Smooth muscle cell (in vitro differentiated cells): ENCODE results near the gene DAAM1. TPM values are rescaled to one million over a fixed set of nuclear protein-coding genes. Genes with fewer than 3 reads are reported as not detected.

Experiments used
- DNase-seq: peaks from one replicate; lab custom pipeline; 2025; ENCODE audit not compliant: unreplicated experiment; lab: John Stamatoyannopoulos, UW
- H2AFZ ChIP-seq: fragments of 200-600 bp; sonication (generic); 2 replicates; pipeline ENCODE4 v1.6.0; 2016; ENCODE audit warnings: antibody characterized with exemption, low read depth, mild to moderate bottlenecking
- H3F3A ChIP-seq: fragments of 200-600 bp; sonication (generic); 2 replicates; pipeline ENCODE4 v1.6.0; 2017; ENCODE audit warnings: antibody characterized with exemption, low read depth
- H3K27ac ChIP-seq: fragments of 200-600 bp; sonication (generic); 2 replicates; pipeline ENCODE4 v1.5.1; 2016; ENCODE audit warnings: low read depth, mild to moderate bottlenecking
- H3K27me3 ChIP-seq: fragments of 200-600 bp; sonication (generic); 2 replicates; pipeline ENCODE4 v1.6.1; 2016; ENCODE audit warnings: low read depth, mild to moderate bottlenecking
- H3K36me3 ChIP-seq: fragments of 200-600 bp; sonication (generic); 2 replicates; pipeline ENCODE4 v1.5.1; 2016; ENCODE audit warnings: low read depth
- H3K4me1 ChIP-seq: fragments of 200-600 bp; sonication (generic); 2 replicates; pipeline ENCODE4 v1.5.1; 2016; ENCODE audit warnings: low read depth
- H3K4me2 ChIP-seq: fragments of 200-600 bp; sonication (generic); 2 replicates; pipeline ENCODE4 v1.6.0; 2016; ENCODE audit warnings: mild to moderate bottlenecking
- H3K4me3 ChIP-seq: fragments of 200-600 bp; sonication (generic); 2 replicates; pipeline ENCODE4 v1.5.1; 2016; ENCODE audit warnings: mild to moderate bottlenecking
- H3K79me2 ChIP-seq: fragments of 200-600 bp; sonication (generic); 2 replicates; pipeline ENCODE4 v1.6.0; 2016; ENCODE audit warnings: low read depth, mild to moderate bottlenecking
- H3K9ac ChIP-seq: fragments of 200-600 bp; sonication (generic); 2 replicates; pipeline ENCODE4 v1.6.0; 2016; ENCODE audit warnings: low read depth
- H3K9me3 ChIP-seq: fragments of 200-600 bp; sonication (generic); replicated peaks from 2 replicates; pipeline ENCODE4 v1.5.1; 2016; ENCODE audit warnings: low read depth
- H4K20me1 ChIP-seq: fragments of 200-600 bp; sonication (generic); 2 replicates; pipeline ENCODE4 v1.6.0; 2016; ENCODE audit warnings: low read depth
- WGBS: methylation state at CpG from one replicate; pipeline ENCODE4 v1.1.7; 2016; ENCODE audit warnings: low lambda C conversion rate; 5-methylcytosine and 5-hydroxymethylcytosine counted together
- polyA plus RNA-seq: library from polyadenylated mRNA; unstranded; fragments of >200 nt; fragmentation: Nextera tagmentation; extraction: Ambion mirVana; gene quantifications from 2 replicates; pipeline ENCODE4 v1.2.1, GENCODE V29; 2016
- total RNA-seq: library from RNA; depleted of rRNA; stranded (reverse); fragments of >200 nt; gene quantifications from 2 replicates; pipeline ENCODE4 v1.2.3, GENCODE V29; 2014
- TF ChIP-seq, protein P1 (sequence below): fragments of 200-600 bp; sonication (generic); IDR thresholded peaks from 2 replicates; pipeline ENCODE4 v1.5.1; 2017; ENCODE audit warnings: borderline replicate concordance, mild to moderate bottlenecking, antibody characterized with exemption; ENCODE audit not compliant: insufficient read depth, poor library complexity, severe bottlenecking

Gene DAAM1
- total and polyA plus RNA-seq, 2 experiments from 2014 or later, result 10.9 to 46.4 TPM

DNA sequence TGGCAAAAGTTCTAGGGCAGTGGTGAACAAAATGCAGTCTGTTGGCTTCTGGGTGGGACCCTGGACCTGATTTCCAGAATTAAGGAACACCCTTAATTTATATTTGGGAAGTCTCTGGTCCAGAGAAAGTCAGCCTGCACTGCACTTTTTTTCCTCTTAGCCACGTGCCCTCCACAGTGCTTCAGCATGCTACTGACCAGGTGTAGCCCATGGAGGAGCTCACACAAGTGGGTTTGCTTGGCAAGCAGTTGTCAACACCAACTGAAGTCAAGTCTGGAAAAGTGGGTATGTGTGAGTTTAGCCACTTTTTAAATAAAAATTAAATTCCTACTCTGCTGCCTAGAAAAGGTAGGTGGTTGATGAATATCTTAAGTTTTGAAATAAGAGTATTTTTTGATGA lies 111.3 kb downstream of the DAAM1 start:
- H3F3A ChIP-seq, result peaks cover 11% of the 10 kb centered on the region
- H4K20me1 ChIP-seq, result peaks cover 2% of the 10 kb centered on the region
- H3K4me1 ChIP-seq, result peaks cover 16% of the 10 kb centered on the region
- no peaks in the 10 kb centered on the region for H3K9me3 ChIP-seq
- H3K9ac ChIP-seq, result no peak overlapping the region
- peaks cover 16% of the 10 kb centered on the region for H3K79me2 ChIP-seq
- no peaks in the 10 kb centered on the region for H3K36me3 ChIP-seq
- H3K27ac ChIP-seq, result no peak overlapping the region
- 96% methylated on average over 1 of the region's 1 CpG for WGBS
- DNase-seq, result no peak
- H3K27me3 ChIP-seq, result no peaks in the 10 kb centered on the region
- H3K4me3 ChIP-seq, result no peak overlapping the region
- H2AFZ ChIP-seq, result no peak overlapping the region
- TF ChIP-seq, protein P1, sequence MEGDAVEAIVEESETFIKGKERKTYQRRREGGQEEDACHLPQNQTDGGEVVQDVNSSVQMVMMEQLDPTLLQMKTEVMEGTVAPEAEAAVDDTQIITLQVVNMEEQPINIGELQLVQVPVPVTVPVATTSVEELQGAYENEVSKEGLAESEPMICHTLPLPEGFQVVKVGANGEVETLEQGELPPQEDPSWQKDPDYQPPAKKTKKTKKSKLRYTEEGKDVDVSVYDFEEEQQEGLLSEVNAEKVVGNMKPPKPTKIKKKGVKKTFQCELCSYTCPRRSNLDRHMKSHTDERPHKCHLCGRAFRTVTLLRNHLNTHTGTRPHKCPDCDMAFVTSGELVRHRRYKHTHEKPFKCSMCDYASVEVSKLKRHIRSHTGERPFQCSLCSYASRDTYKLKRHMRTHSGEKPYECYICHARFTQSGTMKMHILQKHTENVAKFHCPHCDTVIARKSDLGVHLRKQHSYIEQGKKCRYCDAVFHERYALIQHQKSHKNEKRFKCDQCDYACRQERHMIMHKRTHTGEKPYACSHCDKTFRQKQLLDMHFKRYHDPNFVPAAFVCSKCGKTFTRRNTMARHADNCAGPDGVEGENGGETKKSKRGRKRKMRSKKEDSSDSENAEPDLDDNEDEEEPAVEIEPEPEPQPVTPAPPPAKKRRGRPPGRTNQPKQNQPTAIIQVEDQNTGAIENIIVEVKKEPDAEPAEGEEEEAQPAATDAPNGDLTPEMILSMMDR, result no peak
- no peak overlapping the region for H3K4me2 ChIP-seq

- WGBS, result 96% methylated on average over 6 of the region's 6 CpGs
- Histone ChIP-seq H4K20me1 (no peaks in the 10 kb centered on the region), H3K36me3 (no peaks in the 10 kb centered on the region), H3K79me2 (peaks cover 16% of the 10 kb centered on the region), H3K9me3 (no peaks in the 10 kb centered on the region), H3K27me3 (no peaks in the 10 kb centered on the region), H3K4me3 (no peak overlapping the region), H3F3A (peaks cover 8% of the 10 kb centered on the region), H3K9ac (no peak overlapping the region), H3K4me2 (no peak overlapping the region), H2AFZ (no peak overlapping the region), H3K4me1 (peaks cover 11% of the 10 kb centered on the region), H3K27ac (no peak overlapping the region)
- no peak for DNase-seq
- TF ChIP-seq, protein P1, result no peak
These were observed 112.9 kb downstream of the DAAM1 start for GRCh38 chr14:59301354-59301753.

- WGBS, result 96% methylated on average over 2 of the region's 2 CpGs
- H3F3A ChIP-seq, result peaks cover 16% of the 10 kb centered on the region
- H3K4me1 ChIP-seq, result peaks cover 18% of the 10 kb centered on the region
- H3K27ac ChIP-seq, result peak overlapping the region; percentile 54
- peaks cover 16% of the 10 kb centered on the region for H3K79me2 ChIP-seq
- no peak overlapping the region for H3K4me3 ChIP-seq
- no peak overlapping the region for H3K4me2 ChIP-seq
- no peaks in the 10 kb centered on the region for H3K9me3 ChIP-seq
- no peak for DNase-seq
- H3K9ac ChIP-seq, result no peak overlapping the region
- H3K27me3 ChIP-seq, result no peaks in the 10 kb centered on the region
- no peaks in the 10 kb centered on the region for H4K20me1 ChIP-seq
- TF ChIP-seq, protein P1, result no peak
- no peak overlapping the region for H2AFZ ChIP-seq
- no peaks in the 10 kb centered on the region for H3K36me3 ChIP-seq
These were observed 113.8 kb downstream of the DAAM1 start for GRCh38 chr14:59302313-59302712.

- H3K79me2 ChIP-seq, result peaks cover 13% of the 10 kb centered on the region
- TF ChIP-seq, protein P1, result no peak
- no peak overlapping the region for H3K4me2 ChIP-seq
- H2AFZ ChIP-seq, result no peak overlapping the region
- H3K27me3 ChIP-seq, result no peaks in the 10 kb centered on the region
- H4K20me1 ChIP-seq, result no peaks in the 10 kb centered on the region
- peak overlapping the region; percentile 54 for H3K27ac ChIP-seq
- H3K9me3 ChIP-seq, result no peaks in the 10 kb centered on the region
- H3K36me3 ChIP-seq, result no peaks in the 10 kb centered on the region
- DNase-seq, result no peak
- WGBS, result 60% methylated on average over 2 of the region's 2 CpGs
- peaks cover 19% of the 10 kb centered on the region for H3K4me1 ChIP-seq
- peaks cover 18% of the 10 kb centered on the region for H3F3A ChIP-seq
- no peak overlapping the region for H3K9ac ChIP-seq
- H3K4me3 ChIP-seq, result no peak overlapping the region
These were observed 114.7 kb downstream of the DAAM1 start for GRCh38 chr14:59303216-59303615.
